Measurements from ENCODE around the gene PCSK2. TPM values are rescaled to one million over a fixed set of nuclear protein-coding genes. Genes with fewer than 3 reads are reported as not detected.

PCSK2 gene
- polyA plus RNA-seq, 2 of the 4 experiments (the other 2 are of a cell fraction): 0.01 TPM; not detected in 1

GRCh38 chr20:17326096-17326495 lies 99.3 kb downstream of the PCSK2 start:
- Histone ChIP-seq H3K4me1 (no peaks in the 10 kb centered on the region), H3K27ac (no peak overlapping the region), H3K4me2 (no peak overlapping the region), H3K4me3 (no peak overlapping the region), H3K9me3 (no peaks in the 10 kb centered on the region)
- POLR2A ChIA-PET: no interaction called here
- TF ChIP-seq, protein P1, sequence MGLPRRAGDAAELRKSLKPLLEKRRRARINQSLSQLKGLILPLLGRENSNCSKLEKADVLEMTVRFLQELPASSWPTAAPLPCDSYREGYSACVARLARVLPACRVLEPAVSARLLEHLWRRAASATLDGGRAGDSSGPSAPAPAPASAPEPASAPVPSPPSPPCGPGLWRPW (IDR thresholded peaks at IDR 0.05): no peak
- TF ChIP-seq EP300 (IDR thresholded peaks at IDR 0.05) (no peak), PHF8 (IDR thresholded peaks at IDR 0.05; ENCODE audit: borderline replicate concordance, low read depth) (no peak), FOXS1 (CRISPR knock-in tag; IDR thresholded peaks at IDR 0.05) (no peak)
- FAIRE-seq (no peak), DNase-seq (ENCODE audit: low read depth in 1 of 2, low spot score in 1 of 2) (no peak), ATAC-seq (no peak)
- CTCF ChIA-PET: no interaction called here
- WGBS (ENCODE audit: missing lambda C conversion rate): 14% methylated on average over 2 of the region's 2 CpGs

DNA sequence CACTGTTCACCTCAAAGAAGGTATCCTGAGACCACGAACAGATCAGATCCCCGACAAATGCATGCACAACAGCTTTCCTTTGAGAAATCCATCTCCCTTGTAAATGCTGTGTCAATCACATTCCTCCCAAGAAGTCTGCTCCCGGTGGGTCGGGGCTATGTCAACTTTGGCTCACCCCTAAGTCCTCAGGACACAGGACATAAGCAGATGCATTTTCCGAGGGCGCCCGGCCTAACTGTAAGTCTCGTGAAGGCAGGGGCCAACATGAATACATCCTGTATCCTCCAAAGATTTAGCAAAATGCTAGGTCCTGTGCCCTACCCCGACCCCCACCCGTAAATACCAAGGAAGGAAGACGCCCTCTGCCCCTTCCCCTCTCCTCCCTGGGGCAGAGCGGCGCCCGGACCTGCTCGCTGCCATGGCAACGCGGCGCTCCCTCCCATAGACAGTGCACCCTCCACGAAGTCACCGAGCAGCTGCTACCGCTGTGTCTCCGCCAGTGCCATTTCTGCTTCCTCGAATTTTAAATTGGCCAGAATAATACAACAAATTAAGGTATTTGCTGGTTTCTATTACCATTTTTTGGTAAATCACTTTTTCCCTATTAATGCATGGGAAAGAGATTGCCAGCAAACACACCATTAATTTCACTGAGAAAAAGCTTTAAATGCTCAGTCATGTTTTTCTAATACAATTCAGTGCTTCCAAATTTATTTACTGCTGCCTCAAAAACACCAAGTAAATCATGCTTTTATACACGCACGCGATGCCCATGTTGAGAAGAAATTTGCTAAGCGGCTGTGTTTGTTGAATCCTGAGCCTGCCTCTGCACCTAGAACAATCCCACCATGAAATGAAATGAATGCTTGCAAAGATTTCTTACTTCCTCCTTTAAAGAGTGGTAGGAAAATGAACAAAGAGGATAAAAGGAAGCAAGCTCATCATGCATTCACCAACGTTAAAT lies 100.6 kb downstream of the PCSK2 start:
- Histone ChIP-seq H3K27ac (no peak overlapping the region), H3K4me3 (no peak overlapping the region), H3K4me2 (no peak overlapping the region), H3K4me1 (no peaks in the 10 kb centered on the region), H3K9me3 (no peaks in the 10 kb centered on the region)
- DNase-seq (ENCODE audit: low read depth in 1 of 2, low spot score in 1 of 2) (no peak), ATAC-seq (no peak), FAIRE-seq (no peak)
- WGBS (ENCODE audit: missing lambda C conversion rate): 51% methylated on average over 28 of the region's 28 CpGs
- TF ChIP-seq ESRRA (IDR thresholded peaks at IDR 0.05; ENCODE audit: borderline replicate concordance, low read length) (no peak), ELK1 (IDR thresholded peaks at IDR 0.05; ENCODE audit: low read depth, low read length) (no peak), HOXA7 (CRISPR knock-in tag; IDR thresholded peaks at IDR 0.05) (no peak), RARB (CRISPR knock-in tag; IDR thresholded peaks at IDR 0.05) (no peak), RNF2 (IDR thresholded peaks at IDR 0.05; ENCODE audit: borderline replicate concordance, low read depth) (no peak), MAFK (IDR thresholded peaks at IDR 0.05; ENCODE audit: partially characterized antibody) (no peak), TFCP2L1 (CRISPR knock-in tag; IDR thresholded peaks at IDR 0.05) (no peak), JUNB (IDR thresholded peaks at IDR 0.05) (no peak), RAD21 (conservative IDR thresholded peaks at IDR 0.05 in 1 of 2, IDR thresholded peaks at IDR 0.05 in 1 of 2) (no peak), POLR2A (IDR thresholded peaks at IDR 0.05; ENCODE audit: low read length) (no peak), FOSB (CRISPR knock-in tag; IDR thresholded peaks at IDR 0.05) (no peak)
- TF ChIP-seq, protein P2, sequence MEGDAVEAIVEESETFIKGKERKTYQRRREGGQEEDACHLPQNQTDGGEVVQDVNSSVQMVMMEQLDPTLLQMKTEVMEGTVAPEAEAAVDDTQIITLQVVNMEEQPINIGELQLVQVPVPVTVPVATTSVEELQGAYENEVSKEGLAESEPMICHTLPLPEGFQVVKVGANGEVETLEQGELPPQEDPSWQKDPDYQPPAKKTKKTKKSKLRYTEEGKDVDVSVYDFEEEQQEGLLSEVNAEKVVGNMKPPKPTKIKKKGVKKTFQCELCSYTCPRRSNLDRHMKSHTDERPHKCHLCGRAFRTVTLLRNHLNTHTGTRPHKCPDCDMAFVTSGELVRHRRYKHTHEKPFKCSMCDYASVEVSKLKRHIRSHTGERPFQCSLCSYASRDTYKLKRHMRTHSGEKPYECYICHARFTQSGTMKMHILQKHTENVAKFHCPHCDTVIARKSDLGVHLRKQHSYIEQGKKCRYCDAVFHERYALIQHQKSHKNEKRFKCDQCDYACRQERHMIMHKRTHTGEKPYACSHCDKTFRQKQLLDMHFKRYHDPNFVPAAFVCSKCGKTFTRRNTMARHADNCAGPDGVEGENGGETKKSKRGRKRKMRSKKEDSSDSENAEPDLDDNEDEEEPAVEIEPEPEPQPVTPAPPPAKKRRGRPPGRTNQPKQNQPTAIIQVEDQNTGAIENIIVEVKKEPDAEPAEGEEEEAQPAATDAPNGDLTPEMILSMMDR (IDR thresholded peaks at IDR 0.05): no peak
- CTCF ChIA-PET: interaction anchor here (1.2 to 1.3 kb wide), 2 partner anchors 10 to 40 kb away, joined by 3 read pairs; no protein-coding TSS in a partner anchor
- POLR2A ChIA-PET: no interaction called here

DNA sequence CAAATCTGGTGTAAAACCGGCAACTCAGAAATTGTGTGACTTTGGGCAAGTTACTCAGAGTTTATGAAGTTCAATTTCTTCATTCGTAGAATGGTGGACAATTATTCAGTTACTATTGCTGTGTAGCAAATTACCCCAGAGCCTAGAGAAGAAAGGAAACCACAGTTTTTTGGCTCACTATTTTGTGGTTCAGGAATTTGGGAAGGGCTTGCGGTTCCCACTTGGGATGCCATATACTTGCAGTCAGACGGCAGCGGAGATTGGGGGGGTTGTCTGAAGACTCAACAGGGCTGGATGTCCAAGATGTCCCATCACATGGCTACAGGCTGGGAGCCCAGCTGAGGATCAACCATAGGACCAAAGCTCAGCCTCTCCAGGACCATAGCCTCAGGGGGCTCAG lies 108.1 kb downstream of the PCSK2 start:
- ATAC-seq (no peak), DNase-seq (ENCODE audit: low read depth in 1 of 2, low spot score in 1 of 2) (no peak), FAIRE-seq (no peak)
- no peaks in the 10 kb centered on the region for H3K9me3 ChIP-seq
- no peak overlapping the region for H3K4me3 ChIP-seq
- no peaks in the 10 kb centered on the region for H3K4me1 ChIP-seq
- CTCF ChIA-PET: interaction anchor here (0.6 kb wide), 1 partner anchor 171 kb away, joined by 3 read pairs; no protein-coding TSS in a partner anchor
- no peak overlapping the region for H3K4me2 ChIP-seq
- POLR2A ChIA-PET: no interaction called here
- no peak overlapping the region for H3K27ac ChIP-seq
- 18% methylated on average over 5 of the region's 5 CpGs for WGBS (ENCODE audit: missing lambda C conversion rate)
- TF ChIP-seq SREBF2 (IDR thresholded peaks at IDR 0.05): no peak
- TF ChIP-seq CBX2 (IDR thresholded peaks at IDR 0.05; ENCODE audit: borderline replicate concordance, low read depth): no peak
- no peak for TF ChIP-seq HOXB5 (CRISPR knock-in tag; IDR thresholded peaks at IDR 0.05)
- TF ChIP-seq ZNF302 (CRISPR knock-in tag; IDR thresholded peaks at IDR 0.05): no peak
- no peak for TF ChIP-seq HOXB13 (CRISPR knock-in tag; IDR thresholded peaks at IDR 0.05; ENCODE audit: low read depth)
- TF ChIP-seq NR3C1 (IDR thresholded peaks at IDR 0.05): no peak
- no peak for TF ChIP-seq ATOH8 (CRISPR knock-in tag; IDR thresholded peaks at IDR 0.05; ENCODE audit: low read depth)
- TF ChIP-seq RNF2 (IDR thresholded peaks at IDR 0.05; ENCODE audit: borderline replicate concordance, low read depth): no peak
- no peak for TF ChIP-seq GATA3 (IDR thresholded peaks at IDR 0.05; ENCODE audit: borderline replicate concordance)
- TF ChIP-seq EHF (CRISPR knock-in tag; IDR thresholded peaks at IDR 0.05): no peak
- no peak for TF ChIP-seq EHMT2 (IDR thresholded peaks at IDR 0.05; ENCODE audit: low read depth)
- TF ChIP-seq FOSB (CRISPR knock-in tag; IDR thresholded peaks at IDR 0.05): no peak
- no peak for TF ChIP-seq HDAC2 (IDR thresholded peaks at IDR 0.05)
- no peak for TF ChIP-seq HOXA7 (CRISPR knock-in tag; IDR thresholded peaks at IDR 0.05)
- TF ChIP-seq POLR2A (IDR thresholded peaks at IDR 0.05; ENCODE audit: low read length): no peak
- no peak for TF ChIP-seq RARB (CRISPR knock-in tag; IDR thresholded peaks at IDR 0.05)
- TF ChIP-seq ZSCAN20 (CRISPR knock-in tag; IDR thresholded peaks at IDR 0.05): no peak
- no peak for TF ChIP-seq JUNB (IDR thresholded peaks at IDR 0.05)
- no peak for TF ChIP-seq TP53 (CRISPR knock-in tag; IDR thresholded peaks at IDR 0.05)

Measured in A549 (cell line).